Activated T-helper 1 cell treated with anti-CD3 and anti-CD28 coated beads, Interleukin-2, amount 50 U/mL, for 16 hours (primary cell): ENCODE measurements around the gene EMC10.

Experiments
- DNase-seq, 2 donors: peaks; one replicate each; pipeline ENCODE4 v3.0.0-alpha.2; 2020; ENCODE audit warnings: low read depth in 1 of 2, low spot score in 1 of 2

The EMC10 gene

DNA sequence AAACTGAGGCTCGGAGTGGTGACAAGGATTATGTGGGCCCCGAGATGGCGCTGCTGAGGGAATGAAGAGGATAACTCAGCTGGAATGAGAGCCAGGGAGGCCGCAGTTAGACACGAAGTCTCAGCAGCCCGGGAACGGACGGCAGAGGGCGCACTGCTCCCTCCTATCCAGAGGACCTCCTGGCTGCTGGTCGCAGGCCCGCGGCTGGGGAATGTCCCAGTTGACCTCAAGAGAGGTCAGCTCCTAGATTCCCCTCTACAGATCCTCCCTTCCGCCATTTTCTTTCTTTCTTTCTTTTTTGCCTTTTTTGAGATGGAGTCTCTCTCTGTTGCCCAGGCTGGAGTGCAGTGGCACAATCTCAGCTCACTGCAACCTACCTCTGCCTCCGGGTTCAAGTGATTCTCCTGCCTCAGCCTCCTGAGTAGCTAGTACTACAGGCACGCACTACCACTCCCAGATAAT, 61.5 kb downstream of the EMC10 start:
- peak; percentile 24 for DNase-seq
